ENCODE results near the gene KCNK4.

KCNK4 gene

GRCh38 chr11:64292460-64293254 lies 1.6 kb downstream of the KCNK4 start:
- no peak for TF ChIP-seq CTCF (IDR thresholded peaks at IDR 0.05; ENCODE audit: unreplicated experiment in 3 of 3)
- Mint-ChIP-seq H3K4me3 (peak overlapping the region; percentile 51 to 73 (median 66)), H3K36me3 (ENCODE audit: low read depth) (peaks cover 6% of the 10 kb centered on the region), H3K9me3 (no peaks in the 10 kb centered on the region), H3K4me1 (peaks cover 4% of the 10 kb centered on the region), H3K27me3 (ENCODE audit: low read depth) (peaks cover 88% of the 10 kb centered on the region), H3K27ac (no peak overlapping the region)

GRCh38 chr11:64294774-64295173 lies 3.7 kb downstream of the KCNK4 start:
- H3K4me1 Mint-ChIP-seq: peaks cover 4% of the 10 kb centered on the region
- H3K27me3 Mint-ChIP-seq (ENCODE audit: low read depth): peaks cover 91% of the 10 kb centered on the region
- H3K36me3 Mint-ChIP-seq (ENCODE audit: low read depth): no peaks in the 10 kb centered on the region
- no peak overlapping the region for H3K27ac Mint-ChIP-seq
- H3K9me3 Mint-ChIP-seq: no peaks in the 10 kb centered on the region
- no peak for TF ChIP-seq CTCF (IDR thresholded peaks at IDR 0.05; ENCODE audit: unreplicated experiment in 3 of 3)
- no peak overlapping the region for H3K4me3 Mint-ChIP-seq

GRCh38 chr11:64295760-64296159 lies 4.7 kb downstream of the KCNK4 start:
- Mint-ChIP-seq H3K4me1 (peaks cover 5% of the 10 kb centered on the region), H3K27me3 (ENCODE audit: low read depth) (peaks cover 91% of the 10 kb centered on the region), H3K36me3 (ENCODE audit: low read depth) (no peaks in the 10 kb centered on the region), H3K4me3 (no peak overlapping the region), H3K27ac (no peak overlapping the region), H3K9me3 (no peaks in the 10 kb centered on the region)
- no peak for TF ChIP-seq CTCF (IDR thresholded peaks at IDR 0.05; ENCODE audit: unreplicated experiment in 3 of 3)

- Mint-ChIP-seq H3K4me3 (no peak overlapping the region), H3K27me3 (ENCODE audit: low read depth) (peaks cover 91% of the 10 kb centered on the region), H3K4me1 (peaks cover 5% of the 10 kb centered on the region), H3K36me3 (ENCODE audit: low read depth) (no peaks in the 10 kb centered on the region), H3K9me3 (no peaks in the 10 kb centered on the region), H3K27ac (no peak overlapping the region)
- no peak for TF ChIP-seq CTCF (IDR thresholded peaks at IDR 0.05; ENCODE audit: unreplicated experiment in 3 of 3)
Measured at GRCh38 chr11:64296236-64296635, 5.1 kb downstream of the KCNK4 start.

GRCh38 chr11:64296830-64297698 lies 6.0 kb downstream of the KCNK4 start:
- no peak for TF ChIP-seq CTCF (IDR thresholded peaks at IDR 0.05; ENCODE audit: unreplicated experiment in 3 of 3)
- no peak overlapping the region for H3K27ac Mint-ChIP-seq
- H3K9me3 Mint-ChIP-seq: no peaks in the 10 kb centered on the region
- H3K27me3 Mint-ChIP-seq (ENCODE audit: low read depth): peaks cover 99% of the 10 kb centered on the region
- H3K4me3 Mint-ChIP-seq: no peak overlapping the region
- no peaks in the 10 kb centered on the region for H3K36me3 Mint-ChIP-seq (ENCODE audit: low read depth)
- peaks cover 5% of the 10 kb centered on the region for H3K4me1 Mint-ChIP-seq
